ENCODE results near the gene RSPO4. TPM values are rescaled to one million over a fixed set of nuclear protein-coding genes. Genes with fewer than 3 reads are reported as not detected.

The RSPO4 gene
- total and polyA plus RNA-seq, 2 of the 8 experiments (the other 6 are each of a cell fraction or from before 2014, with no cell fraction given): 3.4 to 6.4 TPM

DNA sequence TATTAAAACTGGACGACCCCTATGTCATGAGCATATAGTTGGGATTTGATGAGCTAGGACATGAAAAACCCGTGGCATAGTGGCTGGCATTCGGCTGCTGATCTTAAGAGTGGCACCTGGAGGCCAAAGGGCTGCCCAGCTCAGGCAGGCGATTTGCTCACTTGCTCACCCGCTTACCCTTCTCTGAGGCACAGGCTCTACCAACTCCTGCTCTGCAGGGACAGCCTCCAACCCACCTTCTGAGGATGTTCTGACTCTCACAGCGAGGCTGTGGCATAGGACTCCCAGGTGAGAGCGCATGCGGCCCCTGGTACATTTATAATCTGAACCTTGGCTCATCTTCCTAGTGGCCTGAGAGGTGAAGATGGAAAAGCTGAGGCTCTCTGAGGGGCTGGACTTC lies 995 bp downstream of the RSPO4 start:
- CTCF ChIA-PET (ENCODE audit: partially characterized antibody): interaction anchor here (1.1 to 2.2 kb wide), 2 partner anchors 12 to 30 kb away, joined by 3 to 6 read pairs; no protein-coding TSS in a partner anchor
- H3K23me2 ChIP-seq (ENCODE audit: low read depth, low read length): peaks cover 5% of the 10 kb centered on the region; the same call in 1 of the 2 replicates
- peaks cover 0 to 12% (median 4%) of the 10 kb centered on the region in 4 experiments; a peak in 5 of 7 replicates for H3K4me1 ChIP-seq (replicated peaks in 1 of 4; ENCODE audit: control insufficient read depth in 3 of 4, insufficient read depth in 4 of 4, low read length in 3 of 4)
- no peak overlapping the region for H2BK5ac ChIP-seq (ENCODE audit: low read depth, low read length)
- H3K4me2 ChIP-seq (ENCODE audit: insufficient read depth in 1 of 2, low read depth in 2 of 2, low read length in 2 of 2): peak overlapping the region; percentile 84 to 92; a peak in 3 of 4 replicates
- no peak overlapping the region; the same call in 1 of the 2 replicates for H2AK5ac ChIP-seq (ENCODE audit: low read depth, low read length)
- 95% methylated on average over 8 of the region's 8 CpGs; no CpG with 5 or more reads in 1 of the 2 experiments for WGBS, 2 experiments (ENCODE audit: extremely low coverage in 1 of 2, insufficient coverage in 1 of 2, insufficient read length in 1 of 2, insufficient replicate concordance in 2 of 2, low coverage in 1 of 2, low lambda C conversion rate in 2 of 2, missing lambda C conversion rate in 1 of 2)
- peak overlapping the region in 1 of 4 experiments; percentile 69; a peak in 2 of 8 replicates for H3K4me3 ChIP-seq (ENCODE audit: extremely low read depth in 1 of 4, insufficient read depth in 2 of 4, low read depth in 3 of 4, low read length in 4 of 4)
- no peak overlapping the region for H2BK20ac ChIP-seq (ENCODE audit: low read length)
- POLR2A ChIA-PET (ENCODE audit: partially characterized antibody): interaction anchor here (1.0 kb wide), 1 partner anchor 11 kb away, joined by 3 read pairs; no protein-coding TSS in a partner anchor
- H3K36me3 ChIP-seq (ENCODE audit: control insufficient read depth in 2 of 4, insufficient read depth in 4 of 4, low read length in 3 of 4): no peaks in the 10 kb centered on the region
- H3K18ac ChIP-seq (ENCODE audit: extremely low read depth, low read length): no peak overlapping the region
- H3K14ac ChIP-seq (ENCODE audit: insufficient read length): no peak overlapping the region
- no peak overlapping the region for H3K9ac ChIP-seq (replicated peaks in 1 of 4; ENCODE audit: extremely low read depth in 1 of 4, low read depth in 3 of 4, low read length in 3 of 4)
- no peak overlapping the region for H2AFZ ChIP-seq (ENCODE audit: low read length)
- H4K5ac ChIP-seq (ENCODE audit: insufficient read length, low read depth, low read length): no peak overlapping the region
- H3K23ac ChIP-seq (ENCODE audit: insufficient read length): no peak overlapping the region
- no peaks in the 10 kb centered on the region for H3K79me1 ChIP-seq (ENCODE audit: low read depth, low read length)
- no peaks in the 10 kb centered on the region for H3K79me2 ChIP-seq (ENCODE audit: control insufficient read depth in 1 of 2, insufficient read depth in 2 of 2, low read length in 2 of 2)
- no peak overlapping the region for H4K91ac ChIP-seq (replicated peaks; ENCODE audit: insufficient read length, low read length)
- H3K27me3 ChIP-seq (replicated peaks in 1 of 4; ENCODE audit: control insufficient read depth in 3 of 4, extremely low read depth in 1 of 4, insufficient read depth in 3 of 4, low read length in 3 of 4): peaks cover 4 to 29% (median 20%) of the 10 kb centered on the region in 4 experiments
- no peak overlapping the region for H2BK120ac ChIP-seq (replicated peaks; ENCODE audit: low read depth, low read length)
- no peak overlapping the region for H2BK12ac ChIP-seq (ENCODE audit: low read depth, low read length)
- peaks cover 0 to 2% of the 10 kb centered on the region in 2 experiments for H4K20me1 ChIP-seq (replicated peaks in 1 of 2; ENCODE audit: control insufficient read depth in 1 of 2, insufficient read depth in 2 of 2, low read length in 2 of 2)
- no peaks in the 10 kb centered on the region for H3K9me3 ChIP-seq (ENCODE audit: insufficient read depth in 2 of 2, low read depth in 1 of 2, low read length in 1 of 2)
- no peak overlapping the region for H4K8ac ChIP-seq (ENCODE audit: extremely low read depth, insufficient read depth, low read length)
- H3K56ac ChIP-seq (replicated peaks; ENCODE audit: insufficient read length, low read depth, low read length): no peak overlapping the region
- 0 out of 2 replicates have a peak overlapping the region, but pooled peaks have one; percentile 61 for H2BK15ac ChIP-seq (ENCODE audit: low read length)
- FAIRE-seq (no peak), DNase-seq (ENCODE audit: low read depth in 1 of 2, low spot score in 2 of 2) (no peak)
- no peak overlapping the region for H3K4ac ChIP-seq (replicated peaks; ENCODE audit: insufficient read length, low read depth, low read length)
- H3K27ac ChIP-seq (ENCODE audit: low read depth, low read length): no peak overlapping the region

All from H1 (cell line).